Common myeloid progenitor, CD34-positive (primary cell): ENCODE data around the gene MYEF2. TPM values are rescaled to one million over a fixed set of nuclear protein-coding genes. Genes with fewer than 3 reads are reported as not detected.
A peak's percentile ranks its signal among the peaks of the same experiment; 100 is the strongest.

Experiments used
- CTCF ChIA-PET: fragments of 350-600 bp; sonication (Branson Sonifier 250); formaldehyde crosslinking; loops from one replicate; lab custom pipeline; 2021; ENCODE audit warnings: antibody characterized with exemption; lab: Charles Lee
- POLR2A ChIA-PET: fragments of 350-600 bp; sonication (Branson Sonifier 250); formaldehyde crosslinking; loops from one replicate; lab custom pipeline; 2021; ENCODE audit warnings: antibody characterized with exemption; lab: Charles Lee
- DNase-seq, 3 donors: peaks; one replicate each; pipeline versions ENCODE4 v3.0.0 to v3.0.0-alpha.2; 2013
- H3K27ac ChIP-seq, 2 experiments: 1 replicate in 1 of 2; 2 replicates in 1 of 2; pipeline ENCODE4 v1.7.0; 2013; ENCODE audit warnings: inconsistent platforms in 2 of 2, low read length in 2 of 2, mild to moderate bottlenecking in 2 of 2, low read depth in 1 of 2, moderate library complexity in 1 of 2; ENCODE audit not compliant: severe bottlenecking in 2 of 2, insufficient read depth in 1 of 2, poor library complexity in 1 of 2
- H3K27me3 ChIP-seq, 5 experiments: replicated peaks in 2 of 5; 1 replicate in 3 of 5; 2 replicates in 2 of 5; pipeline versions ENCODE4 v1.6.1 to v1.7.0; 2013; ENCODE audit warnings: low read length in 4 of 5, mild to moderate bottlenecking in 2 of 5, moderate library complexity in 2 of 5, inconsistent platforms in 1 of 5; ENCODE audit not compliant: insufficient read depth in 5 of 5, control insufficient read depth in 4 of 5
- H3K36me3 ChIP-seq, 4 experiments: 1 replicate in 2 of 4; 2 replicates in 2 of 4; pipeline versions ENCODE4 v1.6.1 to v1.7.0; 2013; ENCODE audit warnings: low read length in 3 of 4, control low read depth in 1 of 4, mild to moderate bottlenecking in 1 of 4; ENCODE audit not compliant: control insufficient read depth in 4 of 4, insufficient read depth in 4 of 4
- H3K4me1 ChIP-seq, 4 experiments: 1 replicate in 3 of 4; 2 replicates in 1 of 4; pipeline versions ENCODE4 v1.6.1 to v1.7.1; 2013; ENCODE audit warnings: low read length in 3 of 4, mild to moderate bottlenecking in 3 of 4, control low read depth in 1 of 4, inconsistent platforms in 1 of 4, moderate library complexity in 1 of 4; ENCODE audit not compliant: control insufficient read depth in 4 of 4, insufficient read depth in 4 of 4; ENCODE audit errors: control extremely low read depth in 1 of 4
- H3K4me3 ChIP-seq, 7 experiments: 1 replicate in 4 of 7; 2 replicates in 3 of 7; pipeline versions ENCODE4 v1.5.1 to v1.7.0; 2013; ENCODE audit warnings: mild to moderate bottlenecking in 7 of 7, low read length in 6 of 7, moderate library complexity in 6 of 7, inconsistent platforms in 2 of 7, low read depth in 2 of 7, control low read depth in 1 of 7; ENCODE audit not compliant: insufficient read depth in 4 of 7, control insufficient read depth in 1 of 7; ENCODE audit errors: extremely low read depth in 1 of 7
- H3K9me3 ChIP-seq, 5 experiments: 1 replicate in 4 of 5; 2 replicates in 1 of 5; pipeline versions ENCODE4 v1.6.1 to v1.7.1; 2013; ENCODE audit warnings: low read length in 4 of 5, mild to moderate bottlenecking in 2 of 5, inconsistent platforms in 1 of 5, low read depth in 1 of 5, moderate library complexity in 1 of 5; ENCODE audit not compliant: control insufficient read depth in 4 of 5, insufficient read depth in 2 of 5; ENCODE audit errors: control extremely low read depth in 1 of 5
- WGBS: methylation state at CpG from one replicate; pipeline ENCODE4 v1.1.5; 2013; ENCODE audit not compliant: insufficient coverage; 5-methylcytosine and 5-hydroxymethylcytosine counted together
- polyA plus RNA-seq: library from polyadenylated mRNA; unstranded; fragments of 120-200 nt; gene quantifications from one replicate; pipeline ENCODE4 v1.2.1, GENCODE V29; 2013

The MYEF2 gene
- 43.2 TPM for polyA plus RNA-seq

GRCh38 chr15:48177766-48178647, at the start of gene MYEF2:
TSS of gene MYEF2 (minus strand) at chr15:48178295. CDS start at chr15:48178237, 58 bp downstream.
- peaks cover 0 to 13% (median 8%) of the 10 kb centered on the region in 4 experiments for H3K4me1 ChIP-seq
- peaks cover 0 to 8% (median 0%) of the 10 kb centered on the region in 5 experiments for H3K9me3 ChIP-seq
- H3K27me3 ChIP-seq, result peaks cover 0 to 3% (median 2%) of the 10 kb centered on the region in 5 experiments
- H3K4me3 ChIP-seq, result peak within 1 kb of the TSS; percentile 33 to 82 (median 74)
- 3% methylated on average over 35 of the region's 71 CpGs for WGBS
- peak within 1 kb of the TSS; percentile 83 to 91 for H3K27ac ChIP-seq
- peaks cover 0 to 6% (median 3%) of the 10 kb centered on the region in 4 experiments for H3K36me3 ChIP-seq
- ChIA-PET CTCF (interaction anchor here (0.7 kb wide), 1 partner anchor 36 kb away, joined by 3 read pairs; no protein-coding TSS in a partner anchor), POLR2A (no interaction called here)
- peak; percentile 85 to 87 (median 86) for DNase-seq

GRCh38 chr15:48225771-48226170, 47.7 kb upstream of the MYEF2 start:
- no peak overlapping the region for H3K27ac ChIP-seq
- no peaks in the 10 kb centered on the region for H3K4me1 ChIP-seq
- ChIA-PET POLR2A (no interaction called here), CTCF (no interaction called here)
- H3K9me3 ChIP-seq, result no peaks in the 10 kb centered on the region
- H3K4me3 ChIP-seq, result no peak overlapping the region
- WGBS, result 100% methylated on average over 2 of the region's 3 CpGs
- H3K27me3 ChIP-seq, result peaks cover 0 to 13% (median 2%) of the 10 kb centered on the region in 5 experiments
- DNase-seq, result no peak
- H3K36me3 ChIP-seq, result no peaks in the 10 kb centered on the region

GRCh38 chr15:48222627-48223026, 44.5 kb upstream of the MYEF2 start:
- WGBS, result no CpG with 5 or more reads among the region's 1 CpG
- no peak for DNase-seq
- no peaks in the 10 kb centered on the region for H3K9me3 ChIP-seq

GRCh38 chr15:48221885-48222284, 43.8 kb upstream of the MYEF2 start:
- no peak overlapping the region for H3K4me3 ChIP-seq
- H3K4me1 ChIP-seq, result no peaks in the 10 kb centered on the region
- H3K27ac ChIP-seq, result no peak overlapping the region
- H3K36me3 ChIP-seq, result no peaks in the 10 kb centered on the region
- H3K27me3 ChIP-seq, result peaks cover 0 to 13% (median 2%) of the 10 kb centered on the region in 5 experiments
- no peak for DNase-seq
- POLR2A ChIA-PET, result no interaction called here
- CTCF ChIA-PET, result no interaction called here
- H3K9me3 ChIP-seq, result no peaks in the 10 kb centered on the region
- WGBS, result 94% methylated on average over 4 of the region's 4 CpGs

More at GRCh38 chr15:48222627-48223026, 44.5 kb upstream of the MYEF2 start:
- ChIA-PET POLR2A (no interaction called here), CTCF (no interaction called here)
- H3K27me3 ChIP-seq, result peaks cover 0 to 13% (median 2%) of the 10 kb centered on the region in 5 experiments
- H3K4me1 ChIP-seq, result no peaks in the 10 kb centered on the region
- H3K4me3 ChIP-seq, result no peak overlapping the region
- H3K27ac ChIP-seq, result no peak overlapping the region
- no peaks in the 10 kb centered on the region for H3K36me3 ChIP-seq

- Histone ChIP-seq H3K4me1 (no peaks in the 10 kb centered on the region), H3K9me3 (no peaks in the 10 kb centered on the region), H3K27me3 (peaks cover 0 to 13% (median 2%) of the 10 kb centered on the region in 5 experiments), H3K36me3 (no peaks in the 10 kb centered on the region), H3K4me3 (no peak overlapping the region), H3K27ac (no peak overlapping the region)
- no CpG with 5 or more reads among the region's 1 CpG for WGBS
- ChIA-PET CTCF (interaction anchor here (1.2 kb wide), 1 partner anchor 30 kb away, joined by 3 read pairs; no protein-coding TSS in a partner anchor), POLR2A (no interaction called here)
- no peak for DNase-seq
These were observed 43.2 kb upstream of the MYEF2 start for GRCh38 chr15:48221261-48221660.

- Histone ChIP-seq H3K27ac (no peak within 1 kb of the TSS), H3K4me1 (no peaks in the 10 kb centered on the region), H3K27me3 (peaks cover 0 to 7% (median 0%) of the 10 kb centered on the region in 5 experiments), H3K9me3 (no peaks in the 10 kb centered on the region), H3K4me3 (no peak within 1 kb of the TSS), H3K36me3 (no peaks in the 10 kb centered on the region)
- ChIA-PET CTCF (no interaction called here), POLR2A (no interaction called here)
- DNase-seq, result no peak
- no CpG with 5 or more reads among the region's 1 CpG for WGBS
These were observed 27.9 kb upstream of the MYEF2 start, which contains the start of gene SLC12A1 for GRCh38 chr15:48205981-48206380. TSS of gene SLC12A1 (plus strand) at chr15:48206302. CDS start at chr15:48207720, 1,418 bp downstream.

GRCh38 chr15:48202068-48202467, 24.0 kb upstream of the MYEF2 start:
- Histone ChIP-seq H3K27me3 (peaks cover 0 to 9% (median 6%) of the 10 kb centered on the region in 5 experiments), H3K27ac (no peak overlapping the region), H3K36me3 (no peaks in the 10 kb centered on the region), H3K4me1 (no peaks in the 10 kb centered on the region), H3K4me3 (no peak overlapping the region), H3K9me3 (no peaks in the 10 kb centered on the region)
- POLR2A ChIA-PET, result no interaction called here
- WGBS, result 75% methylated on average over 1 of the region's 1 CpG
- CTCF ChIA-PET, result no interaction called here
- DNase-seq, result no peak
